Measurements from ENCODE around the gene METAP1D. TPM values are rescaled to one million over a fixed set of nuclear protein-coding genes. Genes with fewer than 3 reads are reported as not detected.

The METAP1D gene
- total RNA-seq, 4 donors from 2014 or later, result 2.1 to 5.9 (median 4.3) TPM

DNA sequence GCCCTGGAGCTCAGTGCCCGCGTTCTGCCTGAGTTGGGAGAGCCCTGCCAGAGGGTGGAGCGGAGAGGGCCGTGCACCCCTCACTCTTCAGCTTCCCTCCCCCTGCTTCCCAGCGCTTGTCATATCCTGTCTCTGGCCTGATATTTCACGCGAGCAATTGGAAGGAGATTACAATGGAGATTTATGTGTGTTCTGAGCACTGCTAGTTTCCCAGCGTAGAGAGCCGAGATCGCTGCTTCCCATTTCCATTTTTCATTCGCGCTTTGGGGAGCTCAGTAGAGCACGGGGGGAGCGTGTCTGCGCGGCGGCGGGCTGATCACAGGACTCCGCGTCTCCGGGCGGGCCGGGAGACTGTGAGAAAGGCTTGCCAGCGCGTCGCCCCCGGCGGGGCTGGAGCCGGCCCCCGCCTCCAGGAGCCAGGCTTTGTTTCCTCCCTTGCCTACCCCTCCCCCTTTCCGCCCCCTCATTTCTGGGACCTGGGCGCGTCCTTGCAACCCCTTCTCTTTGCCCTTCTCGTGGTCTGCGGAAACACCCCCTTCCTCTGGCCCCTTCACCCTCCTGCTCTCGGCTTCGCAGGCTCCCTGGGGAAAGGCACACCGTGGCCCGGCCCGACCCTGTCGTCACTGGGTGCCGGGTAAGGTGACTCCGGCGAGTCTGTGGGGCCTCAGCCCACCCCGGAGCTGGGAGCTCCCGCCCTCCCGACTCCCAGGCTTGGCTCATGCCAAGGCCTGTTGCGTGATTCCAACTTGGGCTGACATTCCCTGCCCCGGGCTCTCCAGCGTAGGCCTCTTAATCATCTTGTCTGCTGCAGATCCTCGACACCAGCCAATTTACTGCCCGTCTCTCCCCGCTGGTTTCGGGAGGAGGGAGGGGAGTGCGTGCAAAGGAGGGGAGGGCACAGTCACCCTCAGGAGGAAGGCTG is 97.1 kb downstream of the METAP1D start:
- WGBS, result 6% methylated on average over 35 of the region's 55 CpGs
- DNase-seq (ENCODE audit: low spot score in 2 of 2), result no peak
- TF ChIP-seq EP300 (IDR thresholded peaks at IDR 0.05) (no peak), POLR2AphosphoS5 (IDR thresholded peaks at IDR 0.05) (no peak)
- TF ChIP-seq, protein P1, sequence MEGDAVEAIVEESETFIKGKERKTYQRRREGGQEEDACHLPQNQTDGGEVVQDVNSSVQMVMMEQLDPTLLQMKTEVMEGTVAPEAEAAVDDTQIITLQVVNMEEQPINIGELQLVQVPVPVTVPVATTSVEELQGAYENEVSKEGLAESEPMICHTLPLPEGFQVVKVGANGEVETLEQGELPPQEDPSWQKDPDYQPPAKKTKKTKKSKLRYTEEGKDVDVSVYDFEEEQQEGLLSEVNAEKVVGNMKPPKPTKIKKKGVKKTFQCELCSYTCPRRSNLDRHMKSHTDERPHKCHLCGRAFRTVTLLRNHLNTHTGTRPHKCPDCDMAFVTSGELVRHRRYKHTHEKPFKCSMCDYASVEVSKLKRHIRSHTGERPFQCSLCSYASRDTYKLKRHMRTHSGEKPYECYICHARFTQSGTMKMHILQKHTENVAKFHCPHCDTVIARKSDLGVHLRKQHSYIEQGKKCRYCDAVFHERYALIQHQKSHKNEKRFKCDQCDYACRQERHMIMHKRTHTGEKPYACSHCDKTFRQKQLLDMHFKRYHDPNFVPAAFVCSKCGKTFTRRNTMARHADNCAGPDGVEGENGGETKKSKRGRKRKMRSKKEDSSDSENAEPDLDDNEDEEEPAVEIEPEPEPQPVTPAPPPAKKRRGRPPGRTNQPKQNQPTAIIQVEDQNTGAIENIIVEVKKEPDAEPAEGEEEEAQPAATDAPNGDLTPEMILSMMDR (IDR thresholded peaks at IDR 0.05), result no peak
- Histone ChIP-seq H3K27me3 (peaks cover 100% of the 10 kb centered on the region), H3K4me1 (peaks cover 80% of the 10 kb centered on the region), H3K36me3 (no peaks in the 10 kb centered on the region), H3K9me3 (no peaks in the 10 kb centered on the region), H3K4me3 (peak overlapping the region; percentile 47), H3K27ac (peak overlapping the region; percentile 35)

DNA sequence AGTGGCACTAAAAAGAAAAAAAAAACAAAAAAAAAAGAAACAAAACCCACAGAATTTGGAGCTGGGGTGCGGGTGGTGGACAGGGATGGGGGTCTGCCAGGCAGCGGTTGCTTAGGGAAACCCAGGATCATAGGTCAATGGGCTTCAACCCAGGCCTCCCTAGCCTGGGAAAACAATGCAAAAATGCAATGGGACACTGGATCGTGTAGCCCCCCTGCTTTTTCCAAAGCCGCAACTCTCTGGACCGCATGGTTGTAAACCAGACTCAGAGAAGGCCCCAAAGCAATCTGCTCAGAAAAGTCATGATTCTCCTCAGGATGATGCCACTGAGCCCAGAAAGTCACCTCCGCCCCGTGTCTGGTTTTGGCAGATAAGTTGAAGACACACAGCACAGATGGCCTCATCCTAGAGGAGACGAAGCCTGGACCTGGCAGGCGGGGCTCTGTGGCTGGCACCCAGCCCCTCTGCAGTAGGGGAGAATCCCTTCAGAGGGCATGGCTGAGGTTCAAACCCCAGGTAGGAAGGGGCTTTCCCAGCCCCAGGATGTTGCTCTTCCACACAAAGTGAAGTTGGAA is 97.9 kb downstream of the METAP1D start:
- H3K36me3 ChIP-seq, result no peaks in the 10 kb centered on the region
- no peaks in the 10 kb centered on the region for H3K9me3 ChIP-seq
- whole genome bisulfite sequencing, result 24% methylated on average over 8 of the region's 9 CpGs
- peaks cover 87% of the 10 kb centered on the region for H3K4me1 ChIP-seq
- no peak for TF ChIP-seq EP300 (IDR thresholded peaks at IDR 0.05)
- TF ChIP-seq, protein P1 (IDR thresholded peaks at IDR 0.05), result no peak
- TF ChIP-seq POLR2AphosphoS5 (IDR thresholded peaks at IDR 0.05), result no peak
- no peak for TF ChIP-seq POLR2A (IDR thresholded peaks at IDR 0.05)
- peaks cover 100% of the 10 kb centered on the region for H3K27me3 ChIP-seq
- H3K27ac ChIP-seq, result no peak overlapping the region
- no peak for DNase-seq (ENCODE audit: low spot score in 2 of 2)
- H3K4me3 ChIP-seq, result no peak overlapping the region

DNA sequence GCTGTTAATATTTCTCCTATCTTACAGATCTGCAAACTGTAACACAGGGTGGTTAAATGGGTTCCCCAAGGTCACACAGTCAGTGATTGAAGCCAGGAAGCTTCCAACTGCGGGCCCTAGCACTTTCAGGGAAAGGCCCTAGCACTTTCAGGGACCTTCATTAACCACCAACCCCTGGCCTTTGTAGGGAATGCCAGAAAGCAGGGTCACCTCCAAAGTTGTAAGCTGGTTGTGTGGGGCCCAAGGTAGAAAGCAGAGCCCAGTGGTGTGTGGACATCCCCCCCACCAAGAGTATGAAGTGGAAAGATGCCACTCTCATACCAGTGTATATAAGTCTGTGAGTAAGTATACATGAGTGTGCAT is 98.5 kb downstream of the METAP1D start:
- Histone ChIP-seq H3K4me1 (peaks cover 93% of the 10 kb centered on the region), H3K27ac (no peak overlapping the region), H3K36me3 (no peaks in the 10 kb centered on the region), H3K9me3 (no peaks in the 10 kb centered on the region), H3K4me3 (no peak overlapping the region), H3K27me3 (peaks cover 100% of the 10 kb centered on the region)
- DNase-seq (ENCODE audit: low spot score in 2 of 2), result no peak
- TF ChIP-seq POLR2AphosphoS5 (IDR thresholded peaks at IDR 0.05) (no peak), POLR2A (IDR thresholded peaks at IDR 0.05) (no peak), EP300 (IDR thresholded peaks at IDR 0.05) (no peak)
- TF ChIP-seq, protein P1 (IDR thresholded peaks at IDR 0.05), result no peak
- WGBS, result 13% methylated on average over 1 of the region's 1 CpG

DNA sequence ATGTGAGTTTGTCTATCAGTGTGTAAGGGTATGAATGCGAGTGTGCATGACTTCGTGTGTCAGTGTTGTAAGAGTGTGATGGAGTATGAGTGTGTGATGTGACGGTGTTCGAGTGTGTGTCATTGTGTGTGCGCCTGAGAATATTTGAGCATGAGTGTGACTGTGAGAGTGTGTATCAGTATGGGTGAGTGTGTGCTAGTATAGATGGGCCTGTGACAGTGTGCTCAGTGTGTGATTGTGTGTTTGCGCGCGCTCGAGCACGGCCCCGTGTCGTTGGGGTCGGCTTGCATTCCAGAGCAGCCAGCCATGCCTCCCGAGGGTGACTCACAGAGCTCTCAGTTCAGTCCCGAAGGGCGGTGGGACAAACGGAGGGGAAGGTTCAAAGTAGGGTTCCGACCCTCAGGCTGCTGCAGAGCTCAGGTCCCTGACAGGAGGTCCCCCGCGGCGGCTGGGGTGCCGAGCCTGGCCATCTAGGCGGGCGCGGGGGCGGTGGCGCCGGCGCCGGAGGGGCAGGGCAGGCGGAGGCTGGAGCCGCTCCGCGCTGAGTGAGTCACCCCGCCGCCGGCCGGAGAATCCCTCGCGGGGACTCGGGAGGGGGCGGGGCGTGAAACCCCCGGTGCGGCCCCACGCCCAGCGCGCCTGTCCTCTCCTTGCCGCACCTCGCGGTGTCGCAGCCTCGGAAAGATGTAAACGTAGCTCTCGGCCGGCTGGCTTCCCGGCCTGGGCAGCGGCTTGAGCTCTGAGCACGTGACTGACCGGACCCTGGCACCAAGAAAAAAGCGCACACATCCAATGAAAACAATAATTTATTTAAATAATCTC is 99.1 kb downstream of the METAP1D start:
- no peak for TF ChIP-seq POLR2AphosphoS5 (IDR thresholded peaks at IDR 0.05)
- no peak for TF ChIP-seq EP300 (IDR thresholded peaks at IDR 0.05)
- TF ChIP-seq, protein P1 (IDR thresholded peaks at IDR 0.05), result no peak
- no peak for TF ChIP-seq POLR2A (IDR thresholded peaks at IDR 0.05)

More for the DNA sequence above, 99.1 kb downstream of the METAP1D start:
- no peak for DNase-seq (ENCODE audit: low spot score in 2 of 2)
- Histone ChIP-seq H3K4me1 (peaks cover 99% of the 10 kb centered on the region), H3K4me3 (peak overlapping the region; percentile 41), H3K9me3 (no peaks in the 10 kb centered on the region), H3K27me3 (peaks cover 99% of the 10 kb centered on the region), H3K36me3 (no peaks in the 10 kb centered on the region), H3K27ac (no peak overlapping the region)
- WGBS, result 7% methylated on average over 57 of the region's 61 CpGs

All from suprapubic skin (tissue), 4 donors.